Activated T-cell treated with anti-CD3 and anti-CD28 coated beads, Interleukin-2, amount 50 U/mL, for 4 hours (primary cell): ENCODE results near the gene B3GLCT. TPM values are rescaled to one million over a fixed set of nuclear protein-coding genes. Genes with fewer than 3 reads are reported as not detected.

ENCODE experiments used
- total RNA-seq, 3 donors: library from RNA; stranded (reverse); gene quantifications; one replicate each; pipeline ENCODE4 v1.2.1, GENCODE V29; 2021

The B3GLCT gene
- total RNA-seq, 3 donors from 2014 or later, result 3.7 to 4.1 (median 3.9) TPM

Other genes starting within 250 kb of the B3GLCT start
- gene HSPH1, start 38.1 kb upstream of the B3GLCT start, total RNA-seq, result 100 to 1,000 TPM; 312 to 333 (median 322) TPM